Measurements from ENCODE around the gene SYAP1.

GRCh38 chrX:16796298-16796697 lies 76.9 kb downstream of the SYAP1 start:
- TF ChIP-seq, protein P1, sequence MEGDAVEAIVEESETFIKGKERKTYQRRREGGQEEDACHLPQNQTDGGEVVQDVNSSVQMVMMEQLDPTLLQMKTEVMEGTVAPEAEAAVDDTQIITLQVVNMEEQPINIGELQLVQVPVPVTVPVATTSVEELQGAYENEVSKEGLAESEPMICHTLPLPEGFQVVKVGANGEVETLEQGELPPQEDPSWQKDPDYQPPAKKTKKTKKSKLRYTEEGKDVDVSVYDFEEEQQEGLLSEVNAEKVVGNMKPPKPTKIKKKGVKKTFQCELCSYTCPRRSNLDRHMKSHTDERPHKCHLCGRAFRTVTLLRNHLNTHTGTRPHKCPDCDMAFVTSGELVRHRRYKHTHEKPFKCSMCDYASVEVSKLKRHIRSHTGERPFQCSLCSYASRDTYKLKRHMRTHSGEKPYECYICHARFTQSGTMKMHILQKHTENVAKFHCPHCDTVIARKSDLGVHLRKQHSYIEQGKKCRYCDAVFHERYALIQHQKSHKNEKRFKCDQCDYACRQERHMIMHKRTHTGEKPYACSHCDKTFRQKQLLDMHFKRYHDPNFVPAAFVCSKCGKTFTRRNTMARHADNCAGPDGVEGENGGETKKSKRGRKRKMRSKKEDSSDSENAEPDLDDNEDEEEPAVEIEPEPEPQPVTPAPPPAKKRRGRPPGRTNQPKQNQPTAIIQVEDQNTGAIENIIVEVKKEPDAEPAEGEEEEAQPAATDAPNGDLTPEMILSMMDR (IDR thresholded peaks at IDR 0.05) = no peak
- TF ChIP-seq EZH2 (IDR thresholded peaks at IDR 0.05; ENCODE audit: borderline replicate concordance, insufficient read depth, low read depth, low read length, poor library complexity, severe bottlenecking) = no peak

Measured in B cell (primary cell).